ENCODE results near the gene STON2.

The STON2 gene

GRCh38 chr14:81269979-81270375 is 130.1 kb downstream of the STON2 start:
- CTCF ChIA-PET: interaction anchor here (0.7 to 15.7 kb wide), 15 partner anchors 9 to 212 kb away, joined by 3 to 274 read pairs (median 4); no protein-coding TSS in a partner anchor
- POLR2A ChIA-PET: no interaction called here
- TF ChIP-seq CTCF (IDR thresholded peaks at IDR 0.05; ENCODE audit: insufficient read depth, low read length, missing control alignments): no peak
- DNase-seq (ENCODE audit: low read depth, low spot score): no peak
- H3K4me3 ChIP-seq (ENCODE audit: low read depth, low read length): no peak overlapping the region

- TF ChIP-seq CTCF (IDR thresholded peaks at IDR 0.05; ENCODE audit: insufficient read depth, low read length, missing control alignments): peak; percentile 54
- no peak overlapping the region for H3K4me3 ChIP-seq (ENCODE audit: low read depth, low read length)
- ChIA-PET POLR2A (no interaction called here), CTCF (interaction anchor here (0.7 to 15.7 kb wide), 17 partner anchors 9 to 213 kb away, joined by 3 to 274 read pairs (median 3); no protein-coding TSS in a partner anchor)
- peak; percentile 9 for DNase-seq (ENCODE audit: low read depth, low spot score)
Observed at GRCh38 chr14:81269100-81269978, 130.8 kb downstream of the STON2 start.

- H3K4me3 ChIP-seq (ENCODE audit: low read depth, low read length): no peak overlapping the region
- TF ChIP-seq CTCF (IDR thresholded peaks at IDR 0.05; ENCODE audit: insufficient read depth, low read length, missing control alignments): no peak
- DNase-seq (ENCODE audit: low read depth, low spot score): no peak
- POLR2A ChIA-PET: no interaction called here
- CTCF ChIA-PET: interaction anchor here (0.8 to 15.7 kb wide), 6 partner anchors 8 to 200 kb away, joined by 3 to 274 read pairs (median 10); no protein-coding TSS in a partner anchor
Observed at GRCh38 chr14:81268016-81268416, 132.1 kb downstream of the STON2 start.

- no peak overlapping the region for H3K4me3 ChIP-seq (ENCODE audit: low read depth, low read length)
- CTCF ChIA-PET: interaction anchor here (12.8 to 15.7 kb wide), 2 partner anchors 189 to 203 kb away, joined by 246 to 274 read pairs; no protein-coding TSS in a partner anchor
- POLR2A ChIA-PET: no interaction called here
- no peak for DNase-seq (ENCODE audit: low read depth, low spot score)
- TF ChIP-seq CTCF (IDR thresholded peaks at IDR 0.05; ENCODE audit: insufficient read depth, low read length, missing control alignments): no peak
Observed at GRCh38 chr14:81265636-81266169, 134.4 kb downstream of the STON2 start.

- no peak overlapping the region for H3K4me3 ChIP-seq (ENCODE audit: low read depth, low read length)
- DNase-seq (ENCODE audit: low read depth, low spot score): no peak
- ChIA-PET CTCF (interaction anchor here (12.8 to 15.7 kb wide), 2 partner anchors 190 to 204 kb away, joined by 246 to 274 read pairs; no protein-coding TSS in a partner anchor), POLR2A (no interaction called here)
- TF ChIP-seq CTCF (IDR thresholded peaks at IDR 0.05; ENCODE audit: insufficient read depth, low read length, missing control alignments): no peak
Observed at GRCh38 chr14:81264671-81265070, 135.5 kb downstream of the STON2 start.

All from AG04449 (cell line).